Testis (tissue), 3 donors: ENCODE results near the gene PCNX3. TPM values are rescaled to one million over a fixed set of nuclear protein-coding genes. Genes with fewer than 3 reads are reported as not detected.

Experiments
- DNase-seq: peaks from one replicate; pipeline ENCODE4 v3.0.0-alpha.2; 2019
- H3K27ac ChIP-seq, 2 donors: fragments of 200-600 bp; sonication (generic); one replicate each; pipeline ENCODE4 v1.5.1; 2019
- H3K27me3 ChIP-seq: fragments of 200-600 bp; sonication (generic); one replicate; pipeline ENCODE4 v1.5.1; 2019
- H3K36me3 ChIP-seq: fragments of 200-600 bp; sonication (generic); one replicate; pipeline ENCODE4 v1.5.1; 2017; ENCODE audit warnings: low read depth; ENCODE audit errors: missing control alignments
- H3K4me1 ChIP-seq: fragments of 200-600 bp; sonication (generic); one replicate; pipeline ENCODE4 v1.5.1; 2019
- H3K4me3 ChIP-seq, 2 donors: fragments of 200-600 bp; sonication (generic); one replicate each; pipeline ENCODE4 v1.5.1; 2017 to 2019
- H3K9me3 ChIP-seq: fragments of 200-600 bp; sonication (generic); one replicate; pipeline ENCODE4 v1.5.1; 2017
- POLR2A ChIP-seq: fragments of 450-650 bp; IDR thresholded peaks from one replicate; pipeline ENCODE4 v1.6.1; 2017; ENCODE audit warnings: antibody characterized with exemption, mild to moderate bottlenecking, moderate library complexity
- WGBS, 2 donors: methylation state at CpG; one replicate each; pipeline ENCODE4 v1.1.5; 2018; 5-methylcytosine and 5-hydroxymethylcytosine counted together
- intact Hi-C: fragments of 100-400 bp; cut with DNase I; formaldehyde crosslinking; loops from one replicate; pipeline ENCODE4 v1.15.1; 2023; ENCODE audit warnings: low total_unique reads
- polyA plus RNA-seq: library from polyadenylated mRNA; stranded (reverse); fragments of 350-450 nt; fragmentation: Illumina TruSeq; extraction: RNeasy Lipid Tissue Mini Kit (QIAGEN cat#74804); gene quantifications from one replicate; pipeline ENCODE4 v1.2.3, GENCODE V29; 2014; ENCODE audit warnings: low read depth, low replicate concordance; ENCODE audit not compliant: insufficient read depth
- total RNA-seq, 2 donors: library from RNA; depleted of rRNA; stranded (reverse); fragments of >200 nt; gene quantifications; one replicate each; pipeline ENCODE4 v1.2.3, GENCODE V29; 2016
- TF ChIP-seq, protein P1 (sequence below), 3 experiments: fragments of 450-650 bp in 2 of 3; fragments of 200-600 bp in 1 of 3; sonication (generic) in 1 of 3; IDR thresholded peaks; one replicate each; pipeline ENCODE4 v1.5.1; 2016 to 2019; ENCODE audit warnings: antibody characterized with exemption in 3 of 3, mild to moderate bottlenecking in 2 of 3, moderate library complexity in 1 of 3

Gene PCNX3
- total and polyA plus RNA-seq, 3 donors from 2014 or later, result 61.4 to 87.6 (median 78.4) TPM

DNA sequence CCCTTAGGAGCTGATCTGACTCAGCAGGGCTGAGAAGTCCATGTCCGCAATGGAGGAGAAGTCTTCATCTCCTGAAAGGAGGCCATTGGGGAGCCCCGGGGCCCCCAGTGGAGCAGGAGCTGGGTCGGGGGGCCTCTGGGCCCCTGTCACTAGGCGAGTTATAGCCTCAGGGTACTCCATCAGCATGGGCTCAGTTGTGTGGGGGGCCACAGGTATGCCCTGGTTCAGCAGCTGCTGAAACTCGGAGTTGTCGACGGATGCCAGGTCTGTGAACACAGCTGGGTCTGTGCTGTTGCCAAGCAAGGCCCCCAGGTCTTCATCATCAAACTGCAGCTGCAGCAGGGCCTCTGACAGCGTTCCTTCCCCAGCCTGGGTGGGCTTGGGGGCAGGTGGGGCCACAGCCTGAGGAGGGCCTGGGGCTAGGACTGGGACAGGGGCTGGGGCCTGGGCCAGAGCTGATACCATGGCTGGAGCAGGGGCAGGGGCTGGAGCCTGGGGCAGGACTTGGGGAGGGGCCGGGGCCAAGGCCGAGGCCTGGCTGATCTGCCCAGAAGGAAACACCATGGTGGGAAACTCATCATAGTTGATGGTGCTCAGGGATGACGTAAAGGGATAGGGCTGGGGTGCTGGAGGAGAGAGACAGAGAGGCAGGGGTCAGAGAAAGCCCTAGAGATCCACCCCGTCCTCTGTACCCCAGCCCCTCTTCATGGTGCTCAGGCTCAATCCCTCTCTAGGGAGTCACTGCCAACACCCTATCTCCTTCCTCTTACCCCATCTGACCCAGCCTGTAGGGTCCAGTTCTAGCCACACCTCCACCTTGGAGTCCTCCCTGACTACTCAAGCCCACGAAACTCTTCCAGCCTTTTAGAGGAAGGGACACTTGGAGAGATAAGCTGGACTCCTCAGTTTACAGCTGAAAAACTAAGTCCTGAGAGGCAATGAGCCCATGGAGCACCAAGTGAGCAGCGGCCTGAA, 39.1 kb downstream of the PCNX3 start:
- TF ChIP-seq POLR2A, result no peak
- TF ChIP-seq, protein P1, sequence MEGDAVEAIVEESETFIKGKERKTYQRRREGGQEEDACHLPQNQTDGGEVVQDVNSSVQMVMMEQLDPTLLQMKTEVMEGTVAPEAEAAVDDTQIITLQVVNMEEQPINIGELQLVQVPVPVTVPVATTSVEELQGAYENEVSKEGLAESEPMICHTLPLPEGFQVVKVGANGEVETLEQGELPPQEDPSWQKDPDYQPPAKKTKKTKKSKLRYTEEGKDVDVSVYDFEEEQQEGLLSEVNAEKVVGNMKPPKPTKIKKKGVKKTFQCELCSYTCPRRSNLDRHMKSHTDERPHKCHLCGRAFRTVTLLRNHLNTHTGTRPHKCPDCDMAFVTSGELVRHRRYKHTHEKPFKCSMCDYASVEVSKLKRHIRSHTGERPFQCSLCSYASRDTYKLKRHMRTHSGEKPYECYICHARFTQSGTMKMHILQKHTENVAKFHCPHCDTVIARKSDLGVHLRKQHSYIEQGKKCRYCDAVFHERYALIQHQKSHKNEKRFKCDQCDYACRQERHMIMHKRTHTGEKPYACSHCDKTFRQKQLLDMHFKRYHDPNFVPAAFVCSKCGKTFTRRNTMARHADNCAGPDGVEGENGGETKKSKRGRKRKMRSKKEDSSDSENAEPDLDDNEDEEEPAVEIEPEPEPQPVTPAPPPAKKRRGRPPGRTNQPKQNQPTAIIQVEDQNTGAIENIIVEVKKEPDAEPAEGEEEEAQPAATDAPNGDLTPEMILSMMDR (IDR thresholded peaks at IDR 0.05), result no peak
- Histone ChIP-seq H3K36me3 (no peaks in the 10 kb centered on the region), H3K4me1 (peaks cover 21% of the 10 kb centered on the region), H3K4me3 (no peak overlapping the region), H3K27me3 (no peaks in the 10 kb centered on the region), H3K27ac (peak overlapping the region in 1 of 2 donors; percentile 98), H3K9me3 (no peaks in the 10 kb centered on the region)
- intact Hi-C loops, result no loop called here
- WGBS, 2 donors, result 77 to 79% methylated on average over 9 to 14 of the region's 14 CpGs
- no peak for DNase-seq

DNA sequence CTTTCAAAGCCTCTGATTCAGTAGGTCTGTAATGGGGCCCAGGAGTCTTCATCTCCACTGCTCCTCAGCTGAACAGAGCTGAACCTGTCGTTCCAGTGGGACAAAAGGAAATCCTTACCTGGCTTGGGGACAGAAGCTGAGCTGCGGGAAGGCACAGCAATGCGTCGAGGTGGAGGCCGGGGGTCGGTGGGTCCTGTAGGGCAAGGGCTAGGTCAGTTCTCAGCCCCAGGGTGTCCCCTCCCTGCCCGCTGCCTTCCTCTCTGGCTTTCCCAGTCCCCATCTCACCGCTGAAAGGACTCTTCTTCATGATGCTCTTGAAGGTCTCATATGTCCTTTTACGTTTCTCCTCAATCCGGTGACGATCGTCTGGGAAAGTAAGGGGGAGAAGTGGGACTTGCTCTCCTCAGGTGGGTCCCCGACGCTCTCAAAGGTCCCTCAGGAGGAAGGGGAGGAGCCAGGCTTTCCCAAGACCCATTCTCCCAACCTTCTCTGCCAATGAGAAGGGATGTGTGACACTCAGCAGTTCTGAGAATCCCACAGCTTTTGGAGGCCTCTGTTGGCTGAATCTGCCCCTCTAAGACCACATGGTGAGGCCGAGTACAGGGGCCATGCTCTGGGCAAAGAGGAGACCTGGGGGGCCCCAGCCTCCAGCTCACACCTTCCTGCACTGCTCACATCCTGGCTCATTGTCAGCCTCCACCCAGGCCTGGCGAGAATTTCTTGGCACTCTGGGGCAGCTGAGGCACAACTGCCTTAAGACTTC, 40.2 kb downstream of the PCNX3 start:
- Histone ChIP-seq H3K27ac (no peak overlapping the region), H3K27me3 (no peaks in the 10 kb centered on the region), H3K4me3 (no peak overlapping the region), H3K4me1 (peaks cover 21% of the 10 kb centered on the region), H3K36me3 (no peaks in the 10 kb centered on the region), H3K9me3 (no peaks in the 10 kb centered on the region)
- no peak for TF ChIP-seq POLR2A
- TF ChIP-seq, protein P1 (IDR thresholded peaks at IDR 0.05), result no peak
- no peak for DNase-seq
- WGBS, 2 donors, result 83 to 87% methylated on average over 15 to 16 of the region's 16 CpGs
- intact Hi-C loops, result no loop called here

DNA sequence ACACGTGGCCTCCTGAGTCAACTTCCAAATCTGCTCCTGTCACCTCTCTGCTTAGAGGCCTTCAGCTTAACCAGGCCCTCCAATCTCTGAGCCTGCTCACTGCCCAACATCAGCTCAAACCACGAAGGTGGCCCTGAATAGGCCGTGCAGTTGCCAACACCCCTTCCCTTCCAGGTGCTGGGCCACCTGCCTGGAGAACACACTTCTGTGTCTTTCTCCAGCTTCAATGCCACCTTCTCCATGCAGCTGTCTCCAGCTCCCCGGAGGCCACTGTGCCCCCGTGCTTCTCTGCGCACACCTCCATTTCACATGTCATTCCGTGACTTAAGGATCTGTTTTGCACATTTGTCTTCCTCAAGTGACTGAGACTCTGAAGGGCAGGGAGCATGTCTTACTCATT, 41.9 kb downstream of the PCNX3 start:
- WGBS, 2 donors, result 88 to 93% methylated on average over 7 of the region's 7 CpGs
- Histone ChIP-seq H3K27ac (no peak overlapping the region), H3K9me3 (no peaks in the 10 kb centered on the region), H3K4me1 (peaks cover 23% of the 10 kb centered on the region), H3K36me3 (no peaks in the 10 kb centered on the region), H3K4me3 (no peak overlapping the region), H3K27me3 (no peaks in the 10 kb centered on the region)
- no peak for TF ChIP-seq POLR2A
- TF ChIP-seq, protein P1 (IDR thresholded peaks at IDR 0.05), result no peak
- no peak for DNase-seq
- intact Hi-C loops, result no loop called here

DNA sequence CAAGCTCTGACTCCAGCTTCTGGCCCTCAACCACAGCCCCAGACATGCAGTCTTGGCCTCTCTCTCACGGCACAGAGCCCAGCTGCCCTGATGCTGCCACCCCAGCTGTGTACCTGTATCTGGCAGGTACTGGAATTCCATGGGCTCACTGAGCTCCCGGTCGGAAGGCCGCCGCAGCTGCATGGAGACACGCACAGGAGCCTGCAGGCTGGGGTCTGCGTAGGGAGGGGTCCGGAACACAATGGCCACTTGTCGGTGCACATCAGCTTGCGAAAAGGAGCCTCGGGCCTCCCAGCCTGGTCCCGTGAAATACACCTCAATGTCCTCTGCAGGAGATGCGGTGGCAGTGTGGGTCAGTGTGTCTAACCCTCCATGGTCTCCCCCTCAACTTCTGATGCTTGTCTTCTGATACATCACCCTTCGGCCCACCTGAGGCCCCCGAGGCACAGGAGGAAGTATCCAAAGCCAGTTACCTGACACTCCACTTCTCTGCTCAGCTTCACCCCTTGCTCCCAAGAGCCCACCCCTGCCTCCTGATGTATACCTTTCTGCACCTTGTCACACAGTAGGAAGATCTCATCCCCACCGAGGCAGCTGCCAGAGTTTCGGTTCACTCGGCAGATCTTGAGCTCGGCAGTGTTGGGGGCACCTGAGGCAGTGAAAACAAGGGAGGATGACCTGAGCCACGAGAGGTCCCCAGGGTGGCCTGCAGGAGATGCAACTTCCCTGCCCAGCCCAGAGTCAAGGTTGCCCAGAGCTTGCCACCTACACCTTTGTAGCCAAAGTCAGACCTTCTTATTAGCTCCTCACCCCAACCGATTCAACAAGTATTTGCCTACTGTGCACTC, 42.8 kb downstream of the PCNX3 start:
- no peak overlapping the region for H3K27ac ChIP-seq
- H3K4me1 ChIP-seq, result peaks cover 17% of the 10 kb centered on the region
- no peak overlapping the region for H3K4me3 ChIP-seq
- no peaks in the 10 kb centered on the region for H3K9me3 ChIP-seq
- intact Hi-C loops, result no loop called here
- H3K27me3 ChIP-seq, result no peaks in the 10 kb centered on the region
- TF ChIP-seq, protein P1 (IDR thresholded peaks at IDR 0.05), result no peak
- TF ChIP-seq POLR2A, result no peak
- no peaks in the 10 kb centered on the region for H3K36me3 ChIP-seq
- 92 to 93% methylated on average over 13 to 21 of the region's 21 CpGs for WGBS, 2 donors
- DNase-seq, result no peak
